HEK293T (cell line): ENCODE results near the gene ZNF503.

Experiments
- CTCF ChIA-PET: fragments of 350-600 bp; formaldehyde crosslinking; extraction: SDS; loops from one replicate; lab custom pipeline; 2021; ENCODE audit warnings: antibody characterized with exemption, inconsistent platforms; lab: Yijun Ruan, JAX
- POLR2A ChIA-PET: fragments of 350-600 bp; formaldehyde crosslinking; extraction: SDS; loops from one replicate; lab custom pipeline; 2020; ENCODE audit warnings: antibody characterized with exemption, inconsistent platforms; lab: Yijun Ruan, JAX
- DNase-seq: peaks from one replicate; pipeline ENCODE4 v3.0.0; 2012; ENCODE audit warnings: mixed read lengths; ENCODE audit errors: extremely low spot score
- ARNT ChIP-seq: fragments of 450-650 bp; IDR thresholded peaks from 2 replicates; pipeline ENCODE4 v1.6.1; 2017; ENCODE audit warnings: mild to moderate bottlenecking
- BHLHE40 ChIP-seq: fragments of 450-650 bp; IDR thresholded peaks from 2 replicates; pipeline ENCODE4 v1.6.1; 2016; ENCODE audit warnings: mild to moderate bottlenecking, moderate library complexity, borderline replicate concordance
- CTBP1 ChIP-seq: fragments of 450-650 bp; IDR thresholded peaks from 2 replicates; pipeline ENCODE4 v1.6.1; 2016; ENCODE audit warnings: borderline replicate concordance
- ELF4 ChIP-seq: fragments of 450-650 bp; IDR thresholded peaks from 2 replicates; pipeline ENCODE4 v1.6.1; 2017; ENCODE audit warnings: antibody characterized with exemption
- FOXA1 ChIP-seq: fragments of 450-650 bp; IDR thresholded peaks from 2 replicates; pipeline ENCODE4 v1.6.1; 2016; ENCODE audit warnings: mild to moderate bottlenecking
- FOXK2 ChIP-seq: fragments of 450-650 bp; IDR thresholded peaks from 2 replicates; pipeline ENCODE4 v1.6.1; 2016; ENCODE audit warnings: mild to moderate bottlenecking
- FOXM1 ChIP-seq: fragments of 450-650 bp; IDR thresholded peaks from 2 replicates; pipeline ENCODE4 v1.6.1; 2017; ENCODE audit warnings: mild to moderate bottlenecking, borderline replicate concordance
- HDGF ChIP-seq: fragments of 450-650 bp; IDR thresholded peaks from 2 replicates; pipeline ENCODE4 v1.6.1; 2017; ENCODE audit warnings: antibody characterized with exemption, borderline replicate concordance
- L3MBTL2 ChIP-seq: fragments of 450-650 bp; conservative IDR thresholded peaks from 2 replicates; pipeline ENCODE4 v1.6.1; 2016; ENCODE audit warnings: mild to moderate bottlenecking
- LEF1 ChIP-seq: fragments of 450-650 bp; IDR thresholded peaks from 2 replicates; pipeline ENCODE4 v1.6.1; 2017; ENCODE audit warnings: mild to moderate bottlenecking, borderline replicate concordance
- NFRKB ChIP-seq: fragments of 450-650 bp; IDR thresholded peaks from 2 replicates; pipeline ENCODE4 v1.6.1; 2016; ENCODE audit warnings: mild to moderate bottlenecking, moderate library complexity
- SP1 ChIP-seq: fragments of 450-650 bp; IDR thresholded peaks from 2 replicates; pipeline ENCODE4 v1.6.1; 2017
- SUZ12 ChIP-seq: fragments of 450-650 bp; IDR thresholded peaks from 2 replicates; pipeline ENCODE4 v1.6.1; 2016; ENCODE audit warnings: mild to moderate bottlenecking
- TARDBP ChIP-seq: fragments of 450-650 bp; IDR thresholded peaks from 2 replicates; pipeline ENCODE4 v1.6.1; 2016
- ZNF384 ChIP-seq: fragments of 450-650 bp; IDR thresholded peaks from 2 replicates; pipeline ENCODE4 v1.6.1; 2016
- TF ChIP-seq, protein P1 (sequence below): fragments of 450-650 bp; IDR thresholded peaks from 2 replicates; pipeline ENCODE4 v1.6.1; 2016

The ZNF503 gene

DNA sequence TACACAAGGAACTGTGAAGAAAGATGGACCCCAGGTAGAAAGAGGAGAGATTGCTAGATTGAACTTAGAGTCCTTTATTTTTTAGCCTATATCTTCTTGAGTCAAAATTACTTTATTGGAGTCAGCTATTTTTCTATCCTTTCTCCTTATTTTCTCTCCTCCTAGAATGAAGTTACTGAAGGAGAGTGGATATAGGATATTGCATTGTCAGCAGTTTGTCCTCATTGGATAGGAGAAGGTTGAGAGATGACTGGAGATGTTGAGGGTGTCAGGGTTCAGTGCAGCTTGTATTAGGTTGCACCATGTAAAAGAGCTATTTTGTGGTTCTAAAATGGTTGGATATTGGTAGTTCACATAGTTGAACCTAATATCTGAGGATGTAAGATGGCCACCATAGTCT is 35.3 kb upstream of the ZNF503 start:
- DNase-seq = no peak
- TF ChIP-seq ARNT (no peak), FOXK2 (no peak), CTBP1 (no peak), L3MBTL2 (no peak), SUZ12 (no peak), BHLHE40 (no peak), HDGF (no peak), NFRKB (no peak), ELF4 (no peak), ZNF384 (no peak), LEF1 (no peak), FOXM1 (no peak), FOXA1 (no peak), TARDBP (no peak), SP1 (no peak)
- TF ChIP-seq, protein P1, sequence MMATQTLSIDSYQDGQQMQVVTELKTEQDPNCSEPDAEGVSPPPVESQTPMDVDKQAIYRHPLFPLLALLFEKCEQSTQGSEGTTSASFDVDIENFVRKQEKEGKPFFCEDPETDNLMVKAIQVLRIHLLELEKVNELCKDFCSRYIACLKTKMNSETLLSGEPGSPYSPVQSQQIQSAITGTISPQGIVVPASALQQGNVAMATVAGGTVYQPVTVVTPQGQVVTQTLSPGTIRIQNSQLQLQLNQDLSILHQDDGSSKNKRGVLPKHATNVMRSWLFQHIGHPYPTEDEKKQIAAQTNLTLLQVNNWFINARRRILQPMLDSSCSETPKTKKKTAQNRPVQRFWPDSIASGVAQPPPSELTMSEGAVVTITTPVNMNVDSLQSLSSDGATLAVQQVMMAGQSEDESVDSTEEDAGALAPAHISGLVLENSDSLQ = no peak
- ChIA-PET POLR2A (interaction anchor here (0.8 to 1.2 kb wide), 3 partner anchors 8 to 140 kb away, joined by 3 to 4 read pairs (median 4); partner anchors contain the start of gene ZNF503), CTCF (no interaction called here)

DNA sequence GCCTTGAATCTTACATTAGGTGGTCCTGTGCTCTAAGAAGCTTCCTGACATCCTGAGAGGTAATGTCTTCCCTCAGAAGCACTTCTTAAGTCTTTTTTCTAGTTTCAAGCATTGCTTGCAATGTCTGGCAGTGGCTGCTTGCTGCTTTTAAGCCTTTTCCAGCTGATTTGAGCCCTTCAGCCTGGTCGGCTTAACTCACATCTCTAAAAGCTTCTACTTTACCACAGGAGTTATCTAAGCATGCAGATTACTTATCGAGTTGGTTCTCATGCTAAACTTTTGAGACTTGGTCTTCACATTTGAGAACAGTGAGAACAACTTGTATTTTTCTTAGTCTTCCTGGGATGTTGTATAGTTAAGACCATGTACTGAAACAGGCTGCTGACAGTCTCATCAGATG is 33.7 kb upstream of the ZNF503 start:
- CTCF ChIA-PET = interaction anchor here (1.4 kb wide), 1 partner anchor 14 kb away, joined by 5 read pairs; no protein-coding TSS in a partner anchor
- TF ChIP-seq ARNT = no peak
- no peak for TF ChIP-seq SP1
- no peak for TF ChIP-seq L3MBTL2
- TF ChIP-seq FOXM1 = no peak
- no peak for TF ChIP-seq TARDBP
- TF ChIP-seq HDGF = no peak
- TF ChIP-seq SUZ12 = no peak
- TF ChIP-seq LEF1 = no peak
- TF ChIP-seq ZNF384 = no peak
- TF ChIP-seq, protein P1 = no peak
- no peak for TF ChIP-seq FOXA1
- TF ChIP-seq ELF4 = no peak
- TF ChIP-seq FOXK2 = no peak
- no peak for TF ChIP-seq CTBP1
- no peak for TF ChIP-seq NFRKB
- TF ChIP-seq BHLHE40 = no peak
- POLR2A ChIA-PET = interaction anchor here (1.1 kb wide), 1 partner anchor 13 kb away, joined by 3 read pairs; no protein-coding TSS in a partner anchor
- DNase-seq = no peak

DNA sequence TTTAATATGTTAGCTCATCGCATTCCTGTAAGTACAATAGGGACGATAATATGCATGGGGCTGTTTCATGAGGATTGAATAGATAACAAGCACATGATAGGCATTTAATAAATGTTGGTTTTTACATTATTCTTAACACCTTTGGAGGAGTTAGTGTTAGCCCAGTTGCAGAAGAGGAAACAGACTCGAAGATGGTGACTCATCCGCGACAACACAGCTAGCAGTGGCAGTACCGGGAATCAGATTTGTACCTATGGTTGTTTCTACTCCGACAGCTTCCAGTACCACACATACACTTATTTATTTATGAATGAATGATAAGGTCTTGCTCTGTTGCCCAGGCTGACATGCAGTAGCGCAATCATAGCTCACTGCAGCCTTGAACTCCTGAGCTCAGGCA is 32.7 kb upstream of the ZNF503 start:
- ChIA-PET POLR2A (interaction anchor here (0.8 to 1.8 kb wide), 5 partner anchors 11 to 77 kb away, joined by 3 to 4 read pairs (median 3); no protein-coding TSS in a partner anchor), CTCF (interaction anchor here (0.6 to 1.5 kb wide), 2 partner anchors 64 to 74 kb away, joined by 3 to 5 read pairs; no protein-coding TSS in a partner anchor)
- DNase-seq = no peak
- no peak for TF ChIP-seq FOXK2

DNA sequence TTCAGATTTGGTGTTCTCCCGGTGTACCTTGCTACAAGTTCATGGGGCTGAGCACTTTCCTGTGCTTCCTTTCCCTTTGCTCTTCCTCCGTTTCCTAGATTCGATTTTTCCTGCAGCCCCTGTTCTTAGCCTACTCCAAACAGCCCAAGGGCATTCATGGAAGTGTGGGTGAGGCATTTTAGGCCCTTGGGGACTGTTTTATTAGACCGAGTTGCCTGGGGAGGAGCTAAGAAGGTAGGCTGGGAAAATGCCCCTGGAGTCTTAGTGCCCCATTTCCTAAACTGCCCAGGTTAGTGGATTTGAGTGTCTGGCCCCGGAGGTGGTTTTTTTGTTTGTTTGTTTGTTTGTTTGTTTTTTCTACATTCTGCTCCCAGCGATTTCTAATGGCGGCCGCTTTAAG is 31.7 kb upstream of the ZNF503 start:
- ChIA-PET CTCF (no interaction called here), POLR2A (interaction anchor here (1.7 to 1.8 kb wide), 2 partner anchors 10 to 23 kb away, joined by 4 to 5 read pairs; no protein-coding TSS in a partner anchor)
- DNase-seq = no peak
- TF ChIP-seq FOXA1 (no peak), HDGF (no peak), ARNT (no peak), TARDBP (no peak), CTBP1 (no peak), L3MBTL2 (no peak), FOXK2 (no peak), NFRKB (no peak)
- TF ChIP-seq, protein P1 = no peak

DNA sequence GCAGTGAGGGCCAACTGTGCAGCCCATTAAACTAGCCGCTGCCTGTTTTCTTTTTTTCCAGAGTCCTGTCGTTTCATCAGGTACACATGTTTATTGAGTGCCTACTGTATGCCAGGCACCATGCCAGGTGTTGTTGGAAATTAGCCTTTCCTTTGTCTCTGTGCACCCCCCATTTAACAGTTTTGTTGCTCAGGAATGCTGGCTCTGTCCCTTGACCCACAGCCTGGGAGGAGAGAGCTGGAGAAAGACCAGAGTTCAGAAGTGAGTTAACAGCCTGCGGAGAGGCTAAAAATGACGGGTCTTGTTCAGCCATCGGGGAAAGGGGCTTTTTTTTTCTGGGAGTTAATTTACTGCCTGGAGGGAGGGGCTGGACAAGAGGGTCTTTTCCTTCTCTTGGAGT is 31.2 kb upstream of the ZNF503 start:
- POLR2A ChIA-PET = interaction anchor here (1.7 to 1.8 kb wide), 2 partner anchors 9 to 23 kb away, joined by 4 to 5 read pairs; no protein-coding TSS in a partner anchor
- DNase-seq = no peak
- CTCF ChIA-PET = no interaction called here
- TF ChIP-seq BHLHE40 = no peak
- TF ChIP-seq LEF1 = no peak
- no peak for TF ChIP-seq FOXM1
- TF ChIP-seq FOXK2 = no peak
- TF ChIP-seq TARDBP = no peak
- TF ChIP-seq FOXA1 = no peak
- no peak for TF ChIP-seq HDGF
- no peak for TF ChIP-seq L3MBTL2
- TF ChIP-seq, protein P1 = no peak
- TF ChIP-seq ARNT = no peak
- TF ChIP-seq ELF4 = no peak

DNA sequence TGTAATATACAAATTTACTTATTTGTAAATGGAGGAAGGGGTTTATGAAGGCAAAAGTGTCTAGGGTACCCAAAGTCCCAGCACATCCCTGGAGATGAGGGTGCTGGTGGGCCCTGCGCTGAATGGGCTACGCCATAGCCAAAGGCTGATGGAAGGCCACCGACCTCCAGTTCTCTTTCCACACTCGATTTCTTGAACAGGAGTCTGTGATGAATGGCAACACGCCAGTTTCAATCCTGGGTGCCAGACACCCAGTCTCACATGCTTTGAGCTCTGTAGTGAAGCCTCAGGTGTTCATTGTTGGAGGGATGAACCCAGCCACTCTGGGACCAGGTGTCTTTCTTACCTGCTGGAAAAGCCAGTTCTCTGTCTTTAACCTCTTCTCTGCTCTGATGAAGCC is 30.6 kb upstream of the ZNF503 start:
- TF ChIP-seq LEF1 (no peak), SP1 (no peak), HDGF (no peak), L3MBTL2 (no peak), ELF4 (no peak), NFRKB (no peak), FOXA1 (no peak), SUZ12 (no peak), BHLHE40 (no peak), ARNT (no peak), FOXK2 (no peak), FOXM1 (no peak), ZNF384 (no peak), CTBP1 (no peak)
- TF ChIP-seq, protein P1 = no peak
- CTCF ChIA-PET = no interaction called here
- POLR2A ChIA-PET = interaction anchor here (1.7 kb wide), 1 partner anchor 22 kb away, joined by 5 read pairs; no protein-coding TSS in a partner anchor
- DNase-seq = no peak
